Gastrocnemius medialis (tissue), 4 donors: ENCODE results near the gene AHRR. TPM values are rescaled to one million over a fixed set of nuclear protein-coding genes. Genes with fewer than 3 reads are reported as not detected.

ENCODE experiments used
- ATAC-seq, 2 donors: fragments of 150-250 bp; one replicate each; pipeline ENCODE4 v1.9.1; 2016
- DNase-seq, 2 donors: peaks; one replicate each; pipeline ENCODE4 v3.0.0-alpha.2; 2019
- H3K27ac ChIP-seq, 4 donors: fragments of 200-600 bp; sonication (generic); 1 replicate in 1 of 4; 2 replicates in 3 of 4; pipeline ENCODE4 v1.5.1; 2016 to 2018; ENCODE audit warnings: mild to moderate bottlenecking in 2 of 4, moderate library complexity in 1 of 4
- H3K27me3 ChIP-seq, 3 donors: fragments of 200-600 bp; sonication (generic) in 2 of 3; 1 replicate in 1 of 3; 2 replicates in 2 of 3; pipeline versions ENCODE4 v1.5.1 to v1.6.0; 2016 to 2019; ENCODE audit warnings: mild to moderate bottlenecking in 1 of 3, moderate library complexity in 1 of 3
- H3K36me3 ChIP-seq, 2 donors: fragments of 200-600 bp; sonication (generic) in 1 of 2; one replicate each; pipeline ENCODE4 v1.5.1; 2017 to 2018
- H3K4me1 ChIP-seq, 2 donors: fragments of 200-600 bp; sonication (generic) in 1 of 2; one replicate each; pipeline ENCODE4 v1.5.1; 2016 to 2017; ENCODE audit warnings: mild to moderate bottlenecking in 2 of 2
- H3K4me3 ChIP-seq, 4 donors: fragments of 200-600 bp; sonication (generic) in 3 of 4; 1 replicate in 1 of 4; 2 replicates in 3 of 4; pipeline ENCODE4 v1.5.1; 2016 to 2019; ENCODE audit warnings: mild to moderate bottlenecking in 2 of 4
- H3K9me3 ChIP-seq, 3 donors: fragments of 200-600 bp; sonication (generic) in 2 of 3; 1 replicate in 1 of 3; 2 replicates in 2 of 3; pipeline ENCODE4 v1.5.1; 2016 to 2019
- POLR2A ChIP-seq, 2 donors: fragments of 450-650 bp; IDR thresholded peaks; one replicate each; pipeline ENCODE4 v1.6.1; 2017; ENCODE audit warnings: antibody characterized with exemption in 2 of 2, mild to moderate bottlenecking in 2 of 2, moderate library complexity in 2 of 2
- in situ Hi-C, 4 donors: fragments of 200-750 bp; cut with MboI; loops; one replicate each; pipeline versions ENCODE4 v1.15.0 to v1.8.0; 2017; ENCODE audit warnings: low sequenced_read_pairs in 4 of 4
- intact Hi-C: fragments of 100-400 bp; cut with DNase I; formaldehyde crosslinking; loops from one replicate; pipeline ENCODE4 v1.15.1; 2023; ENCODE audit warnings: low total_unique reads
- total RNA-seq, 4 donors: library from RNA; depleted of rRNA; stranded (reverse); fragments of >200 nt; gene quantifications; one replicate each; pipeline versions ENCODE4 v1.1.0 to v1.2.3, GENCODE V29; 2016
- TF ChIP-seq, protein P1 (sequence below), 5 experiments: fragments of 450-650 bp in 3 of 5; fragments of 200-600 bp in 2 of 5; sonication (generic) in 2 of 5; IDR thresholded peaks in 4 of 5; conservative IDR thresholded peaks in 1 of 5; 1 replicate in 4 of 5; 2 replicates in 1 of 5; pipeline ENCODE4 v1.5.1; 2016 to 2019; ENCODE audit warnings: antibody characterized with exemption in 5 of 5, mild to moderate bottlenecking in 3 of 5, moderate library complexity in 3 of 5

The AHRR gene
- total RNA-seq, 4 donors from 2014 or later = 0.05 to 1.3 (median 0.18) TPM; not detected in 1

DNA sequence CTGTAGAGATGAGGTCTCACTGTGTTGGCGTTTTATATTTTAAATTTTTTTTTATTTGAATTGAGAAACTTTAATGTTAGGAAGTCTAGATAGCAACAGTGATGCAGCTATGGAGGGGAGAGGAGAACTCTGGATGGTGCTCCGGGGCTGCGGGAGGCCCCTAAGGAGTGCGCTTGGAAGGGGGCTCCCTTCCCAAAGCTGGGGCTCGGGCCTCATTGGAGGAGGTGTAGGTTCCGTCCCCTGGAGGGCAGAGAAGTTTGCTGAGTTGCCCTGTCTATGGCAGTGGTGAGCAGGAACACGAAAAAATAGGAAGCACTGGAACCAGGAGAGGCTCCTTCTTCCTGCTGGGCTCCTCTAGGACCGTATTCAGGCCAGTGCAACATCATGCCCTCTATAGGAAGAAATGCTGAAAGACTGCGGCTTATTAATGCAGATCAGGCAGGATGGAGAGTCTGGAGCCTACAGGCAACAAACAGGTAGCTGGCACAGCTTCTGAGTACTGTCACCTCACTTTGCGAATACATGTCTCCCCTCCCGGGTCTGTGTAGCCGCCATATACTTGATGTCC is 16.1 kb downstream of the AHRR start:
- ATAC-seq = no peak
- TF ChIP-seq POLR2A (IDR thresholded peaks at IDR 0.05) = no peak
- TF ChIP-seq, protein P1, sequence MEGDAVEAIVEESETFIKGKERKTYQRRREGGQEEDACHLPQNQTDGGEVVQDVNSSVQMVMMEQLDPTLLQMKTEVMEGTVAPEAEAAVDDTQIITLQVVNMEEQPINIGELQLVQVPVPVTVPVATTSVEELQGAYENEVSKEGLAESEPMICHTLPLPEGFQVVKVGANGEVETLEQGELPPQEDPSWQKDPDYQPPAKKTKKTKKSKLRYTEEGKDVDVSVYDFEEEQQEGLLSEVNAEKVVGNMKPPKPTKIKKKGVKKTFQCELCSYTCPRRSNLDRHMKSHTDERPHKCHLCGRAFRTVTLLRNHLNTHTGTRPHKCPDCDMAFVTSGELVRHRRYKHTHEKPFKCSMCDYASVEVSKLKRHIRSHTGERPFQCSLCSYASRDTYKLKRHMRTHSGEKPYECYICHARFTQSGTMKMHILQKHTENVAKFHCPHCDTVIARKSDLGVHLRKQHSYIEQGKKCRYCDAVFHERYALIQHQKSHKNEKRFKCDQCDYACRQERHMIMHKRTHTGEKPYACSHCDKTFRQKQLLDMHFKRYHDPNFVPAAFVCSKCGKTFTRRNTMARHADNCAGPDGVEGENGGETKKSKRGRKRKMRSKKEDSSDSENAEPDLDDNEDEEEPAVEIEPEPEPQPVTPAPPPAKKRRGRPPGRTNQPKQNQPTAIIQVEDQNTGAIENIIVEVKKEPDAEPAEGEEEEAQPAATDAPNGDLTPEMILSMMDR (IDR thresholded peaks at IDR 0.05 in 4 of 5, conservative IDR thresholded peaks at IDR 0.05 in 1 of 5) = no peak
- in situ Hi-C loops = no loop called here
- no peak for DNase-seq
- Histone ChIP-seq H3K4me1 (no peaks in the 10 kb centered on the region), H3K27ac (no peak overlapping the region), H3K27me3 (peaks cover 0 to 4% (median 2%) of the 10 kb centered on the region in 3 donors), H3K4me3 (no peak overlapping the region), H3K36me3 (no peaks in the 10 kb centered on the region), H3K9me3 (no peaks in the 10 kb centered on the region)
- intact Hi-C loops = no loop called here

DNA sequence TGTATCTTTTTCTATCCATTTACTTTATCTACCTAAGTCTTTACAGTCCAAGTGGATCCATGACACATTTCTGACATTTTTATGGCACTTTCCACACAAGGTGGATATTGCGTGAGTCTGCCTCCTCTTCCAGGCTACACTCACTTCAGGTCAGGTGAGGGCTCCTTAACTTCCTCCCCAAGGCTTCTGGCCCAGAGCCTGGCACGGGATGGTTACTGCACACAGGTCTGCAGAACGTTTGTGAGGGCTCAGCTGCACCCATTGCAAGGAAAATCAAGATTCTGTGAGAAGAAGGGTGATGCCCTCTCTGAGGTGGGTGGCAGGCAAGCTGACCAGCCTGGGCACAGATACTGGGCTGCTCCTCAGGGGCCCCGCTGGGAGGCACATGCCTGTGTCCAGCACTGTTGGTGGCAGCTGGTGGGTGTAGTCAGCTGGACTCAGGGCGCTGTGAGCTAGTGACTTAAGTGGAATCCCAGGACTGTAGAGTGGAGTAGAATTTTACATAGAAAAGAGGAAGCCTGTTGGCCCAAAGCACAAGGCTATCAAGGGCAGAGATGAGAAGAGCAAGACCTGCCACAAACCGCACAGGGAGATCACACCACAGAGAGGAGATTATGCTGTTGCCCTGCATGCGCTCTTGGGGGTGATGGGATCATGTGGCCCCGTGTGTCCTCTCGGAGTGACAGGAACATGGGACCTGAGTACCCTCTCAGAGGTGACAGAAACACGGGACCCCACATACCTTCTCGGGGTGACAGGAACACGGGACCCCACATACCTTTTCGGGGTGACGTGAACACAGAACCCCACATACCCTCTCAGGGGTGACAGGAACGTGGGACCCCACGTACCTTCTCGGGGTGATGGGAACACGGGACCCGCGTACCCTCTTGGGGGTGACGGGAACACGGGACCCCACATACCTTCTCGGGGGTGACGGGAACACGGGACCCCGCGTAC is 21.3 kb downstream of the AHRR start:
- H3K27me3 ChIP-seq = peaks cover 16 to 36% (median 25%) of the 10 kb centered on the region in 3 donors
- no peak for DNase-seq

DNA sequence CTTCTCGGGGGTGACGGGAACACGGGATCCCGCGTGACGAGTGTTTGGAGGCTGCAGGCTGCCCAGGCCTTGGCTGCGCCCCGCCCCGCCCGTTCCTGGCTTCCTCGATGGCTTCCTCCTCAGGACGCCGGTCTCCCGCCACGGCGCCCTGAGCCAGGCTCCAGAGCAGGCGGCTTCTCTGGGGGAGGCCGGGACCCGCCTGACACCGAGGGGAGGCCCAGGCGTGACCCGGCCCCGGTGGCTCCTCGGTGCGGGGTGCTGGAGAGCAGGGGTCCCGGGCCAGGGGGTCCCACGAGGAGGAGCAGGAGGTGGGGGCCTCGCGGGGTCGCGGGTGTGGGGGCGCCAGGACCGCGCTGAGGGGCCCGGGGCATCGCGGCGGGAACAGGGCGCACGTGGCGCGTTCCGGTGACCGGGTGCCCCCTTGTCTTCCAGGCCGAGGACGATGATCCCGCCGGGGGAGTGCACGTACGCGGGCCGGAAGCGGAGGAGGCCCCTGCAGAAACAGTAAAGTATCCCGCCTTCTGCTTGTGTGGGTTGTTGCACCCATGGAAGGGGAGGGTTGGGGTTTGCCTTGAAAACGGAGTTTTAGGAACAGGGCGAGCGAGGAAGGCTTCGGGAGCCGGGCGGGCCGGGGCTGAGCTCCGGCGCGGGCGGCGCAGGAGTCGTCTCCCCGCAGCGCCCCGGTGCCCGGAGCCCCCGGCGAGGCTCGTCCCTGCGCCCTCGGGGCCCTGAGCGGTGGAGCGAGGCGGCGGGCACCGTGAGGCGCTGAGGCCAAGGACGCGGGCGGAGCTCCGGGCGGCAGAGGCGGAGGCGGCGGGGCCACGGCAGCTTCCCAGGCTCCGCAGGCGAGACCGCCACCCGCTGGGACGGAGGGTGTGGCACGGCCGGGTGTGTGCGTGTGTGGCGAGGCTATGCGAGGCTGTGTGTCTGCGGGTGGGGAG is 22.2 kb downstream of the AHRR start:
- Histone ChIP-seq H3K36me3 (no peaks in the 10 kb centered on the region), H3K9me3 (no peaks in the 10 kb centered on the region), H3K27ac (no peak overlapping the region), H3K4me1 (no peaks in the 10 kb centered on the region), H3K27me3 (peaks cover 17 to 38% (median 31%) of the 10 kb centered on the region in 3 donors), H3K4me3 (peak overlapping the region in 3 of 4 donors; percentile 24 to 34 (median 28))
- no peak for ATAC-seq
- no peak for DNase-seq
- intact Hi-C loops (no loop called here), in situ Hi-C loops (no loop called here)
- TF ChIP-seq, protein P1 (IDR thresholded peaks at IDR 0.05 in 4 of 5, conservative IDR thresholded peaks at IDR 0.05 in 1 of 5) = no peak
- TF ChIP-seq POLR2A (IDR thresholded peaks at IDR 0.05) = no peak

More for the DNA sequence above, 21.3 kb downstream of the AHRR start:
- in situ Hi-C loops (no loop called here), intact Hi-C loops (no loop called here)
- H3K9me3 ChIP-seq = no peaks in the 10 kb centered on the region
- TF ChIP-seq, protein P1 (IDR thresholded peaks at IDR 0.05 in 4 of 5, conservative IDR thresholded peaks at IDR 0.05 in 1 of 5) = no peak
- no peak for TF ChIP-seq POLR2A (IDR thresholded peaks at IDR 0.05)
- no peaks in the 10 kb centered on the region for H3K36me3 ChIP-seq
- H3K4me3 ChIP-seq = no peak overlapping the region
- ATAC-seq = no peak
- no peak overlapping the region for H3K27ac ChIP-seq
- H3K4me1 ChIP-seq = no peaks in the 10 kb centered on the region

DNA sequence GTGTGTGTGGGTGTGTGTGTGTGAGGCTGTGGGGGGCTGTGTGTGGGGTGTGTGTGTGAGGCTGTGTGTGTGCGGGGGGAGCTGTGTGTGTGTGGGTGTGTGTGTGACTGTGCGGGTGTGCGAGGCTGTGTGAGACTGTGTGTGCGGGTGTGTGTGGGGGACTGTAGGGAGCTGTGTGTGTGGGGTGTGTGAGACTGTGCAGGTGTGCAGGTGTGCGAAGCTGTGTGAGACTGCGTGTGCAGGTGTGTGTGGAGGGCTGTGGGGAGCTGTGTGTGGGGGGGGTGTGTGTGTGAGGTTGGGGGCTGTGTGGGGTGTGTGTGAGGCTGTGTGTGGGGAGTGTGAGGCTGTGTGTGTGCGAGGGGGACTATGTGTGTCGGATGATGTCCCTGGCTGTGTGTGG is 23.2 kb downstream of the AHRR start:
- Histone ChIP-seq H3K27ac (no peak overlapping the region), H3K36me3 (no peaks in the 10 kb centered on the region), H3K9me3 (no peaks in the 10 kb centered on the region), H3K4me1 (no peaks in the 10 kb centered on the region), H3K4me3 (no peak overlapping the region), H3K27me3 (peaks cover 17 to 41% (median 38%) of the 10 kb centered on the region in 3 donors)
- in situ Hi-C loops (no loop called here), intact Hi-C loops (no loop called here)
- DNase-seq (no peak), ATAC-seq (no peak)
- no peak for TF ChIP-seq POLR2A (IDR thresholded peaks at IDR 0.05)
- TF ChIP-seq, protein P1 (IDR thresholded peaks at IDR 0.05 in 4 of 5, conservative IDR thresholded peaks at IDR 0.05 in 1 of 5) = no peak
